Uterus (tissue), 4 donors: ENCODE data around the gene MMP20. TPM values are rescaled to one million over a fixed set of nuclear protein-coding genes. Genes with fewer than 3 reads are reported as not detected.

Experiments
- DNase-seq, 2 donors: peaks; one replicate each; pipeline ENCODE4 v3.0.0-alpha.2; 2019 to 2020
- H3K27ac ChIP-seq, 2 donors: fragments of 200-600 bp; sonication (generic); 1 replicate in 1 of 2; 2 replicates in 1 of 2; pipeline ENCODE4 v1.5.1; 2016 to 2018
- H3K27me3 ChIP-seq, 2 donors: fragments of 200-600 bp; sonication (generic); one replicate each; pipeline ENCODE4 v1.5.1; 2018 to 2019; ENCODE audit warnings: control low read depth in 1 of 2
- H3K36me3 ChIP-seq, 2 donors: fragments of 200-600 bp; sonication (generic); one replicate each; pipeline ENCODE4 v1.5.1; 2019; ENCODE audit warnings: control low read depth in 1 of 2
- H3K4me1 ChIP-seq, 2 donors: fragments of 200-600 bp; sonication (generic); one replicate each; pipeline ENCODE4 v1.5.1; 2018 to 2019; ENCODE audit warnings: control low read depth in 1 of 2
- H3K4me3 ChIP-seq, 2 donors: fragments of 200-600 bp; sonication (generic); 1 replicate in 1 of 2; 2 replicates in 1 of 2; pipeline ENCODE4 v1.5.1; 2018 to 2019; ENCODE audit warnings: mild to moderate bottlenecking in 1 of 2
- H3K9me3 ChIP-seq, 2 donors: fragments of 200-600 bp; sonication (generic); one replicate each; pipeline ENCODE4 v1.5.1; 2019; ENCODE audit warnings: control low read depth in 1 of 2
- POLR2A ChIP-seq, 2 donors: fragments of 450-650 bp; IDR thresholded peaks; one replicate each; pipeline ENCODE4 v1.6.1; 2016; ENCODE audit warnings: antibody characterized with exemption in 2 of 2, mild to moderate bottlenecking in 1 of 2, moderate library complexity in 1 of 2
- intact Hi-C: fragments of 100-400 bp; cut with DNase I; formaldehyde crosslinking; loops from one replicate; pipeline ENCODE4 v1.15.1; 2023; ENCODE audit warnings: low total_unique reads
- total RNA-seq, 4 donors: library from RNA; depleted of rRNA in 3 of 4; stranded (reverse); fragments of >200 nt in 3 of 4; gene quantifications; one replicate each; pipeline versions ENCODE4 v1.1.0 to v1.2.4, GENCODE V29; 2014 to 2023
- TF ChIP-seq, protein P1 (sequence below), 4 experiments: fragments of 200-600 bp in 2 of 4; fragments of 450-650 bp in 2 of 4; sonication (generic) in 2 of 4; IDR thresholded peaks; one replicate each; pipeline ENCODE4 v1.5.1; 2016 to 2019; ENCODE audit warnings: antibody characterized with exemption in 4 of 4, mild to moderate bottlenecking in 2 of 4, moderate library complexity in 1 of 4
- donor health status: DM: yes; HTN: yes; CAD: no.

Gene MMP20
- total RNA-seq, 4 donors from 2014 or later: not detected

DNA sequence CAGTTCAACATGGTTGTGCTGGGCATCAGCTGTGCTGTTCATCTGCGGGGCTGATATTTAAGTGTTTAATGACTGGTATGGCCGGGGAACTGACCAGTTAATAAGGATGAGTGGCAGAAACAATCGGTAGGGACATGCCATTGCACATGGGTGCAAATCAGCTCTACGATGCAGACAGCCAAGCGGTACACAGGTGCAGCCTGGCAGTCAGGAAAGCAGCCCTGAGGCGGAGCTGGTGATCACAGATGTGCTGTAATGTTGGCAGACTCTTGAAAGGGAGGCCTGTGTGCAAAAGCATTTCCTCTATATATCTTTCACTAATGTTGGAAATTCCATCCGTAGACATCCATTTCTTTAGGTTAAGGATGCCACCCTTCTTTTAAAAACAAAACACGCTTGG lies 1.1 kb downstream of the MMP20 start:
- Histone ChIP-seq H3K4me1 (no peaks in the 10 kb centered on the region), H3K36me3 (no peaks in the 10 kb centered on the region), H3K4me3 (no peak overlapping the region), H3K9me3 (no peaks in the 10 kb centered on the region), H3K27ac (no peak overlapping the region), H3K27me3 (peaks cover 0 to 5% of the 10 kb centered on the region in 2 donors)
- TF ChIP-seq, protein P1, sequence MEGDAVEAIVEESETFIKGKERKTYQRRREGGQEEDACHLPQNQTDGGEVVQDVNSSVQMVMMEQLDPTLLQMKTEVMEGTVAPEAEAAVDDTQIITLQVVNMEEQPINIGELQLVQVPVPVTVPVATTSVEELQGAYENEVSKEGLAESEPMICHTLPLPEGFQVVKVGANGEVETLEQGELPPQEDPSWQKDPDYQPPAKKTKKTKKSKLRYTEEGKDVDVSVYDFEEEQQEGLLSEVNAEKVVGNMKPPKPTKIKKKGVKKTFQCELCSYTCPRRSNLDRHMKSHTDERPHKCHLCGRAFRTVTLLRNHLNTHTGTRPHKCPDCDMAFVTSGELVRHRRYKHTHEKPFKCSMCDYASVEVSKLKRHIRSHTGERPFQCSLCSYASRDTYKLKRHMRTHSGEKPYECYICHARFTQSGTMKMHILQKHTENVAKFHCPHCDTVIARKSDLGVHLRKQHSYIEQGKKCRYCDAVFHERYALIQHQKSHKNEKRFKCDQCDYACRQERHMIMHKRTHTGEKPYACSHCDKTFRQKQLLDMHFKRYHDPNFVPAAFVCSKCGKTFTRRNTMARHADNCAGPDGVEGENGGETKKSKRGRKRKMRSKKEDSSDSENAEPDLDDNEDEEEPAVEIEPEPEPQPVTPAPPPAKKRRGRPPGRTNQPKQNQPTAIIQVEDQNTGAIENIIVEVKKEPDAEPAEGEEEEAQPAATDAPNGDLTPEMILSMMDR (IDR thresholded peaks at IDR 0.05): no peak
- TF ChIP-seq POLR2A (IDR thresholded peaks at IDR 0.05): no peak
- no peak for DNase-seq
- intact Hi-C loops: no loop called here

DNA sequence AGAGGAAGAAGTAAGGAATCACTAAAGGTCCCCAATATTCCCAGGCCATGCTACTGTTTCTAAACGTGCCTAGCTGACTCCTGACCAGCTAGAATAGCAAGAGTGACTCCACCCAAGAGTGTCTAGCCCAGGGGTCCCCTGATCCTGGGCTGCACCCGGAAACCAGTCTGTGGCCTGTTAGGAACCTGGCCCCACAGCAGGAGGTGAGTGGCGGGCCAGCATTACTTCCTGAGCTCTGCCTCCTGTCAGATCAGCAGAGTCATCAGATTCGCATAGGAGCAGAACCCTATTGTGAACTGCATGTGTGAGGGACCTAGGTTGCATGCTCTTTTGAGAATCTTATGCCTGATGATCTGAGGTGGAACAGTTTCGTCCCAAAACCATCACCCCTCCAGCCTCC lies 2.0 kb downstream of the MMP20 start:
- Histone ChIP-seq H3K4me1 (no peaks in the 10 kb centered on the region), H3K27me3 (peaks cover 0 to 5% of the 10 kb centered on the region in 2 donors), H3K27ac (no peak overlapping the region), H3K4me3 (no peak overlapping the region), H3K9me3 (no peaks in the 10 kb centered on the region), H3K36me3 (no peaks in the 10 kb centered on the region)
- DNase-seq: no peak
- intact Hi-C loops: no loop called here
- TF ChIP-seq, protein P1 (IDR thresholded peaks at IDR 0.05): no peak
- no peak for TF ChIP-seq POLR2A (IDR thresholded peaks at IDR 0.05)

DNA sequence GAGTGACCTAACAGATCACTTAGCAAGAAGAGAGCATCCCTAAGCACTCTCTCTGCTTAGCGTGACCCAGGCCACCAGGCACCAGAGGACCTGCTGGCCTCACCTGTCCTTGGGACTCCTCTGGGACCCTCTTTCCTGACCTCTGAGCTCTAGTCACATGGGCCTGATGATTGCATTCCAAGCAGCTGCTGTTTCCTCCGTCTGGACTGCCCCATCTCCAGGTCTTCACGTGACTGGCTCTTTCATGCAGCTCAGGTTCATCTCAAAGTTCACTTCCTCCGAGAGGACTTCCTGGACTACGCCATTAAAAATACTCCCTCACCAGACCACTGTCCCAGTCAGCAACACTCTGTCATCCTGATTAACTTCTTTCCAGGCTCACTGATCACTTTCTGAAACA lies 2.9 kb downstream of the MMP20 start:
- Histone ChIP-seq H3K27ac (no peak overlapping the region), H3K4me1 (no peaks in the 10 kb centered on the region), H3K4me3 (no peak overlapping the region), H3K36me3 (no peaks in the 10 kb centered on the region), H3K27me3 (no peaks in the 10 kb centered on the region), H3K9me3 (no peaks in the 10 kb centered on the region)
- TF ChIP-seq POLR2A (IDR thresholded peaks at IDR 0.05): no peak
- TF ChIP-seq, protein P1 (IDR thresholded peaks at IDR 0.05): no peak
- no peak for DNase-seq
- intact Hi-C loops: no loop called here

DNA sequence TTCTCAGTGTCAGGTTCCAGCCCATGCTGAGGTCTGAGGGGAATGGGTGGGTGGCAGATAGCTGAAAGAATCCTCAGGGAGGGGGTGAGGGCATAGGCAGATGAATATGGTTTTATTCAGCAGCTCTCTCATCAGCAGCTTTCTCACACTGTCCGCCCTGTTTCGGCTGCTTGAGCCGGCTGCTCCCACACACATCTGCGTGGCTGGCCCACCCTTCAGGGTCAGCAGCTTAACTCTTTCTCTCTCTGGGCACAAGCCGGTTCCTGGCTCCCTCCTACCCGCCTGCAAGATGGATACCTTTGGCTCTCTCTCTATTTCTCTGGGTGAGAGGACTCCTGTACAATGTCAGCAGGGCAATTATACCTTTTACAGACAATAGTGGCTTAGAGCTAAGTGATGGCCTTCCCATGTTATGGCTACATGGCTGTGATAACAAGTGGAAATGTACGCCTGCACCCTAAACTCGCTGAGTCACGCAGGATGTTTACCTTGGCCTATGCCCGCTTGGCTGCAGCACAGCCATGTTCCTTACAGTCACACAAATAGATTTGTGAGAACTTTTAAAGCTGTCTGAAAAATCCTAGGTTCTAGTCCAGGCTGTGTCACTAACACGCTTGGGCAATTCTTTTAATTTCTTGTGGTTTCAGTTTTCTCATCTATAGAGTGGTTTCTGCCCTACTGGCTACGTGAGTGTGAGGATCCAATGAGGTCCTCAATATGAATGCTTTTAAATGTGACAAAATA lies 4.1 kb downstream of the MMP20 start:
- TF ChIP-seq POLR2A (IDR thresholded peaks at IDR 0.05): no peak
- TF ChIP-seq, protein P1 (IDR thresholded peaks at IDR 0.05): no peak
- H3K27me3 ChIP-seq: no peaks in the 10 kb centered on the region
- H3K9me3 ChIP-seq: no peaks in the 10 kb centered on the region
- no peaks in the 10 kb centered on the region for H3K36me3 ChIP-seq
- H3K4me3 ChIP-seq: no peak overlapping the region
- no peaks in the 10 kb centered on the region for H3K4me1 ChIP-seq
- no peak overlapping the region for H3K27ac ChIP-seq
- intact Hi-C loops: no loop called here
- no peak for DNase-seq

DNA sequence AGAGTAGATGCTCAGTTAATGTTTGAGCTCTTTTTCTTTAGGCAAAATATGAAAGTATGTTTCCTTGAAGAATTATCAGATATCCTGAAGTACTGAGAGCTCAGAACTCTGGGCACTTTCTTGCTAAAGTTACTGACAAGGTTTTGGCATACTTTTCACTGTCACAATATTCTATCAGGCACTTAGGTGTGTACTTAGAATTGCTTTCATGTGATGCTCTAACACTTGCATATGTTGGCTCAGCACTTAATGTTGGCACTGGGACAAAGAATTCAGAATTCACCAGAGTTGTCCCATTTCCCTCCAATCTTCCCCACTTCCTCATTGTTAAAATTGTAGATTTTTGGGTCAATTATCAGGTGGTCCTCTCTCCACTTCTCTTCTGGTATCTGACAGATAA lies 5.0 kb downstream of the MMP20 start:
- H3K9me3 ChIP-seq: no peaks in the 10 kb centered on the region
- no peak overlapping the region for H3K4me3 ChIP-seq
- TF ChIP-seq POLR2A (IDR thresholded peaks at IDR 0.05): no peak
- TF ChIP-seq, protein P1 (IDR thresholded peaks at IDR 0.05): no peak
- H3K27me3 ChIP-seq: no peaks in the 10 kb centered on the region
- H3K4me1 ChIP-seq: no peaks in the 10 kb centered on the region
- H3K36me3 ChIP-seq: no peaks in the 10 kb centered on the region
- no peak overlapping the region for H3K27ac ChIP-seq
- intact Hi-C loops: no loop called here
- DNase-seq: no peak
